ENCODE data around the gene GNG7.

DNA sequence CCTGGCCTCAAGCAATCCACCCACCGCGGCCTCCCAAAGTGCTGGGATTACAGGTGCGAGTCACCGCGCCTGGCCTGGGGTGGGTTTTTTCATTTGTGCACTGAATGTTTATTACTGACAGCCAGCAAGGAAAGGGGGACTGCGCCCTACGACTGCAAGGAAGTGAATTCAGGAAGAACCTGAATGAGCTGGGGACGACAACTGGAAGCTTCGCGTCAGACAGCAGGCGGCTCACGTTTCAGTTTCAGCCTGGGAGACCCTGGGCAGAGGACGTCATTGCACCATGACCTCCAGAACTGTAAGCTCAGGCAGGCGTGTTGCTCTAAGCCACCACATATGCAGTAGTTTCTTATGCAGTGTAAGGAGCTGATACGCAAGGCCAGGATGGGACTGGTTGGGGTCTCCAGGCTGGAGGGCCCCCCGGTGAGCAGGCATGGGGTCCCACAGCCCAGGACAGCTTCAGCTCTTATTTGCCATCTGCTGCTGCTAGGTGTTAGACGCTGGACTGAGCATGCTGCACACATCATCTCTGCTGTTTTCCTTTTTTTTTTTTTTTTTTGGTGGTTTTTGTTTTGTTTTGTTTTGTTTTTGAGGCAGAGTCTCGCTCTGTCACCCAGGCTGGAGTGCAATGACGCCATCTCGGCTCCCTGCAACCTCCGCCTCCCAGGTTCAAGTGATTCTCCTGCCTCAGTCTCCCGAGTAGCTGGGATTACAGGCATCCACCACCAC is 160.0 kb downstream of the GNG7 start:
- TF ChIP-seq CTCF (IDR thresholded peaks at IDR 0.05) (no peak), POLR2A (IDR thresholded peaks at IDR 0.05) (no peak)
